HEK293T (cell line): ENCODE measurements around the gene ANKRD16.
A peak's percentile ranks its signal among the peaks of the same experiment; 100 is the strongest.
"Not testable (repeated sequence)": the region's sequence is repeated elsewhere in the genome, so short reads cannot be mapped to it uniquely, and the experiment has no call there.

ENCODE experiments used
- CTCF ChIA-PET: fragments of 350-600 bp; formaldehyde crosslinking; extraction: SDS; loops from one replicate; lab custom pipeline; 2021; ENCODE audit warnings: antibody characterized with exemption, inconsistent platforms; lab: Yijun Ruan, JAX
- POLR2A ChIA-PET: fragments of 350-600 bp; formaldehyde crosslinking; extraction: SDS; loops from one replicate; lab custom pipeline; 2020; ENCODE audit warnings: antibody characterized with exemption, inconsistent platforms; lab: Yijun Ruan, JAX
- DNase-seq: peaks from one replicate; pipeline ENCODE4 v3.0.0; 2012; ENCODE audit warnings: mixed read lengths; ENCODE audit errors: extremely low spot score
- ARNT ChIP-seq: fragments of 450-650 bp; IDR thresholded peaks from 2 replicates; pipeline ENCODE4 v1.6.1; 2017; ENCODE audit warnings: mild to moderate bottlenecking
- BHLHE40 ChIP-seq: fragments of 450-650 bp; IDR thresholded peaks from 2 replicates; pipeline ENCODE4 v1.6.1; 2016; ENCODE audit warnings: mild to moderate bottlenecking, moderate library complexity, borderline replicate concordance
- CTBP1 ChIP-seq: fragments of 450-650 bp; IDR thresholded peaks from 2 replicates; pipeline ENCODE4 v1.6.1; 2016; ENCODE audit warnings: borderline replicate concordance
- ELF4 ChIP-seq: fragments of 450-650 bp; IDR thresholded peaks from 2 replicates; pipeline ENCODE4 v1.6.1; 2017; ENCODE audit warnings: antibody characterized with exemption
- FOXA1 ChIP-seq: fragments of 450-650 bp; IDR thresholded peaks from 2 replicates; pipeline ENCODE4 v1.6.1; 2016; ENCODE audit warnings: mild to moderate bottlenecking
- FOXK2 ChIP-seq: fragments of 450-650 bp; IDR thresholded peaks from 2 replicates; pipeline ENCODE4 v1.6.1; 2016; ENCODE audit warnings: mild to moderate bottlenecking
- FOXM1 ChIP-seq: fragments of 450-650 bp; IDR thresholded peaks from 2 replicates; pipeline ENCODE4 v1.6.1; 2017; ENCODE audit warnings: mild to moderate bottlenecking, borderline replicate concordance
- HDGF ChIP-seq: fragments of 450-650 bp; IDR thresholded peaks from 2 replicates; pipeline ENCODE4 v1.6.1; 2017; ENCODE audit warnings: antibody characterized with exemption, borderline replicate concordance
- L3MBTL2 ChIP-seq: fragments of 450-650 bp; conservative IDR thresholded peaks from 2 replicates; pipeline ENCODE4 v1.6.1; 2016; ENCODE audit warnings: mild to moderate bottlenecking
- LEF1 ChIP-seq: fragments of 450-650 bp; IDR thresholded peaks from 2 replicates; pipeline ENCODE4 v1.6.1; 2017; ENCODE audit warnings: mild to moderate bottlenecking, borderline replicate concordance
- NFRKB ChIP-seq: fragments of 450-650 bp; IDR thresholded peaks from 2 replicates; pipeline ENCODE4 v1.6.1; 2016; ENCODE audit warnings: mild to moderate bottlenecking, moderate library complexity
- SP1 ChIP-seq: fragments of 450-650 bp; IDR thresholded peaks from 2 replicates; pipeline ENCODE4 v1.6.1; 2017
- SUZ12 ChIP-seq: fragments of 450-650 bp; IDR thresholded peaks from 2 replicates; pipeline ENCODE4 v1.6.1; 2016; ENCODE audit warnings: mild to moderate bottlenecking
- TARDBP ChIP-seq: fragments of 450-650 bp; IDR thresholded peaks from 2 replicates; pipeline ENCODE4 v1.6.1; 2016
- ZNF384 ChIP-seq: fragments of 450-650 bp; IDR thresholded peaks from 2 replicates; pipeline ENCODE4 v1.6.1; 2016
- TF ChIP-seq, protein P1 (sequence below): fragments of 450-650 bp; IDR thresholded peaks from 2 replicates; pipeline ENCODE4 v1.6.1; 2016

ANKRD16 gene

GRCh38 chr10:5855979-5856700, 33.6 kb downstream of the ANKRD16 start:
- CTCF ChIA-PET: no interaction called here
- POLR2A ChIA-PET: interaction anchor here (1.1 kb wide), 1 partner anchor 43 kb away, joined by 3 read pairs; the partner anchor contains the start of gene GDI2
- no peak for DNase-seq
- no peak for TF ChIP-seq TARDBP
- no peak for TF ChIP-seq CTBP1
- no peak for TF ChIP-seq FOXM1
- no peak for TF ChIP-seq SUZ12
- no peak for TF ChIP-seq ARNT
- no peak for TF ChIP-seq BHLHE40
- TF ChIP-seq NFRKB: no peak
- TF ChIP-seq L3MBTL2: no peak
- no peak for TF ChIP-seq SP1

GRCh38 chr10:5854131-5854475, 35.6 kb downstream of the ANKRD16 start:
- no peak for TF ChIP-seq SP1
- no peak for TF ChIP-seq L3MBTL2
- TF ChIP-seq, protein P1, sequence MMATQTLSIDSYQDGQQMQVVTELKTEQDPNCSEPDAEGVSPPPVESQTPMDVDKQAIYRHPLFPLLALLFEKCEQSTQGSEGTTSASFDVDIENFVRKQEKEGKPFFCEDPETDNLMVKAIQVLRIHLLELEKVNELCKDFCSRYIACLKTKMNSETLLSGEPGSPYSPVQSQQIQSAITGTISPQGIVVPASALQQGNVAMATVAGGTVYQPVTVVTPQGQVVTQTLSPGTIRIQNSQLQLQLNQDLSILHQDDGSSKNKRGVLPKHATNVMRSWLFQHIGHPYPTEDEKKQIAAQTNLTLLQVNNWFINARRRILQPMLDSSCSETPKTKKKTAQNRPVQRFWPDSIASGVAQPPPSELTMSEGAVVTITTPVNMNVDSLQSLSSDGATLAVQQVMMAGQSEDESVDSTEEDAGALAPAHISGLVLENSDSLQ: peak; percentile 74
- ChIA-PET CTCF (no interaction called here), POLR2A (interaction anchor here (1.5 kb wide), 1 partner anchor 40 kb away, joined by 3 read pairs; no protein-coding TSS in a partner anchor)
- no peak for DNase-seq

DNA sequence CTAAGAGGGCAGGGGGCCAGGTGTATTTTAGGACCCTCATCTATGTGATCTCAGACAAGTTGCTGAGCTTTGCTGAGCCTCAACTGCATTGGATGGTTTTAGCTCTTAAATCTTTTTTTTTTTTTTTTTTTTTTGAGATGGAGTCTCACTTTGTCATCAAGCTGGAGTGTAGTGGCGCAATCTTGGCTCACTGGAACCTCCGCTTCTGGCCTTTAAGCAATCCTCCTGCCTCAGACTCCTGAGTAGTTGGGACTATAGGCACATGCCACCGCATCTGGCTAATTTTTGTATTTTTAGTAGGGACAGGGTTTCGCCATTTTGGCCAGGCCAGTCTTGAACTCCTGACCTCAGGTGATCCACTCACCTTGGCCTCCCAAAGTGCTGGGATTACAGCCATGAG, 43.0 kb downstream of the ANKRD16 start:
- POLR2A ChIA-PET, CTCF ChIA-PET, DNase-seq: not testable (repeated sequence)

DNA sequence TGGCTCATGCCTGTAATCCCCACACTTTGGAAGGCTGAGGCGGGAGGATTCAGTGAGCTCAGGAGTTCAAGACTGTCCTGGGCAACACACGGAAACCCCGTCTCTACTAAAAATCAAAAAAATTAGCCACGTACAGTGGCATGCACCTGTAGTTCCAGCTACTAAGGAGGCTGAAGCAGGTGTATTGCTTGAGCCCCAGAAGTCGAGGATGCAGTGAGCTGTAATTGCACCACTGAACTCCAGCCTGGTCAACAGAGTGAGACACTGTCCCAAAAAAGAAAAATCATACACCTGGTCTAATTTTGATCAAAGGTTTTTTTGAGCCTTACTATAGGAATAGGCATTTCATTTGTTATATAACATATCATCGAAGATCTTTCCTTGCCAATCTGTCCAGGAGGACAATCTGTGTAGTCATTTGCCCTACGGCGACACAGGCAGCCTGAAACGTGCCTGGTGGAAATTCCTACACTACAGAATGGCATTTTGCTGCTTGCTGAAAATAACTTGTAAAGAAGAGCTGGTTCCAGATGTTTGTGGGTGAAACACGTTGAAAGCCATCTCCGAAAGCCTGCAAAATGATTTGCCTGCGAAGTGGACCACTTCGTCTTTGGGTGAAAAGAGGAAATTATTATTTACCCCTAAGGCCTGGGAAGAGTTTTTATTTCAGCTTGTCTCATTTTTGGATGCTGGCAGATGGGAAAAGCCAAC, 45.2 kb downstream of the ANKRD16 start:
- ChIA-PET POLR2A (interaction anchor here (0.6 to 2.5 kb wide), 2 partner anchors 30 to 33 kb away, joined by 3 to 17 read pairs; partner anchors contain the start of gene GDI2), CTCF (no interaction called here)
- TF ChIP-seq TARDBP (no peak), BHLHE40 (no peak), L3MBTL2 (no peak), ELF4 (no peak), SP1 (no peak), HDGF (no peak), CTBP1 (no peak), LEF1 (no peak), FOXA1 (no peak), ARNT (no peak), SUZ12 (no peak), ZNF384 (no peak)

DNA sequence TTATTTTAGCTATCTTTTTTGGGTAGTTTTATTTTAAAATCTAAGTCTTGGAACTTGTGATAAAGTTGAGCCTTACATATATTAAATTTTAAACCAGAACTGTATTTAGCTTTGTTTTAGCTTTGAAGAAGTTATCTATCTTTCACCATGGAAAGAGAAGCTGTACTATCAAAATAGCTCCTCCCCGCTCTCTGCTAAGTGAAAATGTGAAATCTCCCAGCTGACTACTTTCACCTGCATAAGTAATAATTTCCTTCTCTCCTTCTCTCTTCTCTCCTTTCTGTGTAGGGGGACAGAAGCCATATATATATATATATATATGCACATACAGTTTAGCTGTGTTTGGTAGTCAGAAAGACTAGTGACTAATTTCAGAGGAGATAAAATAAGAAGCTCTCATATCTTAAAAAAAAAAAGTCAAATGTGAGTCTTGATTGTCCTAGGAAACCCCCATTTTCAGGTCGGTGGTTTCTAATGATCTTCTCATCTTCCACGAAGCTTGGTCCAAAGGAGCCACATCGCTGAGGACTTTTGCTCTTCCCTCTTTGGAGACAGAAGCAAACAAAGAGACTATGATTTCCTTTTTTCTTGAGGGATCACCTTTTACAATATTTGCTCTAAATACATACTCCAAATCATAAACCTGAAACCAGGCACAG, 45.9 kb downstream of the ANKRD16 start:
- no peak for DNase-seq
- ChIA-PET CTCF (no interaction called here), POLR2A (interaction anchor here (0.7 to 2.5 kb wide), 2 partner anchors 11 to 29 kb away, joined by 3 to 17 read pairs; partner anchors contain the start of gene GDI2)
- TF ChIP-seq FOXM1 (no peak), BHLHE40 (no peak), NFRKB (no peak), LEF1 (no peak), ELF4 (no peak)

More for the DNA sequence above, 45.2 kb downstream of the ANKRD16 start:
- no peak for DNase-seq

GRCh38 chr10:5841965-5842364, 47.7 kb downstream of the ANKRD16 start:
- no peak for TF ChIP-seq SUZ12
- TF ChIP-seq HDGF: no peak
- no peak for TF ChIP-seq ZNF384
- no peak for TF ChIP-seq FOXK2
- TF ChIP-seq FOXA1: no peak
- no peak for TF ChIP-seq FOXM1
- no peak for TF ChIP-seq SP1
- no peak for TF ChIP-seq BHLHE40
- no peak for TF ChIP-seq TARDBP
- no peak for DNase-seq
- ChIA-PET CTCF (no interaction called here), POLR2A (interaction anchor here (1.0 kb wide), 1 partner anchor 29 kb away, joined by 3 read pairs; the partner anchor contains the start of gene GDI2)

DNA sequence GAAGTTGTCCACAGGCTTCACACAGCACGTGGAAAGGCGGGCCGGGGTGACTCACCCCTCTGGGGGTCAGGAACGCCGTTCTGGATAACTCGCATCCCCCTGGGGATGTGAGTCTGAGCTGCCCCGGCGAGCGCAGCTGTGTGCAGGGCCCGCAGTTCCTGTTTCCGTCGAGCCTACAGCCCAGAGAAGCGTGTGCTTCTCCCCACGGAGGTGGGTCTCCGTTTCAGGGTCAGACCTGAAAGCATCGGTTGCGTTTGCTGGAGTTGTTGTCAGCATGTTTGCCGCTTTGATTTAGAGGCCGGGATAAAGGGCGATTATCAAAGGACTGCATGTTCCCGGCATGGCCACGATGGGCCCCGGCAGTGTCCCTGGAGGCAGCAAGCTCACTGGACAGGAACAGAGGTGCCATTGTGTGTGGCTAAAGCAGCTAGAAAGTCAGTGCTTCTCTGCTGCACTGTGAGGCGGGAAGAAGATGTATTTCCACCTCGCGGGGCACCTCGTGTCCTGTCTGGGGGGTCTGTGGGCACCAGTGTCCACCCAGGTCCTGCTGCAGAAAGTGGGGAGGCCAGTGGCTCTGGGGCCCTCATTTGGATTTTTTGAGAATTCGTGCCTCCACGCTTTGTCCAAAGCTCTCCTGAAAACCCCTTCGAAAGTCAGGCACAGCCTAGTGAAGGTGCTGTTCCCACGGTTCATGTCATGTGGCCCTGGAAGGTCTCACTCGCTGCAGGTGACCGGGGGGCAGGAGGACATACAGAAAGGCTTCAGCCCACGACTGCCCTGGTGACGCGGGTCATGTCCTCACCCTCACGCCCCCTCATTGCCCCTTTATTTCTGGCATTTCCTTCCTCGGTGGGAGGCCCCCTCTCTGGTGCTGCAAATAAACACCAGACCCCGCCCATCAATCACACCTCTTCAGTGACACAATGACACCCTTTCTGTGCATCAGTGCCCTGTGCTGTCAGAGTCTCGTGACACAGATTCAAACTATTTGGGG, 49.1 kb downstream of the ANKRD16 start:
- TF ChIP-seq SUZ12: no peak
- TF ChIP-seq, protein P1: 0 out of 2 replicates have a peak, but pooled peaks have one; percentile 28
- ChIA-PET CTCF (interaction anchor here (0.5 kb wide), 1 partner anchor 22 kb away, joined by 7 read pairs; no protein-coding TSS in a partner anchor), POLR2A (interaction anchor here (0.7 to 2.0 kb wide), 3 partner anchors 27 to 49 kb away, joined by 3 to 6 read pairs (median 3); partner anchors contain the start of genes ANKRD16, FBH1 and GDI2)
- no peak for DNase-seq

- POLR2A ChIA-PET, DNase-seq, CTCF ChIA-PET: not testable (repeated sequence)
Measured at GRCh38 chr10:5836181-5836580, 53.5 kb downstream of the ANKRD16 start.
